ENCODE results near the gene MIR17HG.
A peak's percentile ranks its signal among the peaks of the same experiment; 100 is the strongest.

Gene MIR17HG

DNA sequence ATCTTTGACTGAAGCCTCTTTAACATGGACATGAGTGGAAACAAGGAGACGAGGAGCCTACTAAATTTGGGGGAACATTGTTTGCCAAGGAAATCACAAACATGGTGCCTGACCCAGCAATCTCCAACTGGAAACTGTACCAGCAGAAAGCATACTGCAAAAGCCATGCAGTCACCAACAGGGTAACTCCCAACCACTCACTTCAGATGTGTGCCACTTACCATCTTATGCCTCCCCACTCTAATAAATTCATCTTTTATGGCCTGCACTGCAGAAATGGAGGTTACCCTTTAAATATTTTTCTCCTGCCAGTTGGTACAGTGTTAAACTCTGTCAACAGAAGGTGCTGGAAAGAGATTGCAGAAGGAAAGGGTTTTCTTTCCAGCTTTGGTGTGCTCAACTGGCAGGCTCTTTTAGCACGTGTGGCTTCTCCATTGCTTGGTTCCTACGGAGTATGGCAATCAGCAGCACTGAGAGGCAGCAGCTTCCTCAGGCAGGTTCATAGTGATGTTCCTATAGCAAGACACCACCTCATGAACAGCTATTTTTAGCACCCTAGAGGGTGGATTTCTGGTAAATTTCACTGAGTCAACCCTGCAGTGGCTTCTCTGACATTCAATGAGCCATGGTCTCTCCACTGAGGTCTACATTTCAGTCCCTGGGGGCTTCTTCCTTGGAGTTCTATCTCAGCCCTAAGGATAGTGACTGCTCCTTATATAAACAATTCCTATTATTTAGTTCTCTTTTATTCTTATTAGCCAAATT lies 21.4 kb downstream of the MIR17HG start:
- DNase-seq: peak; percentile 37

GRCh38 chr13:91369441-91369831 lies 21.9 kb downstream of the MIR17HG start:
- peak; percentile 68 for DNase-seq

DNA sequence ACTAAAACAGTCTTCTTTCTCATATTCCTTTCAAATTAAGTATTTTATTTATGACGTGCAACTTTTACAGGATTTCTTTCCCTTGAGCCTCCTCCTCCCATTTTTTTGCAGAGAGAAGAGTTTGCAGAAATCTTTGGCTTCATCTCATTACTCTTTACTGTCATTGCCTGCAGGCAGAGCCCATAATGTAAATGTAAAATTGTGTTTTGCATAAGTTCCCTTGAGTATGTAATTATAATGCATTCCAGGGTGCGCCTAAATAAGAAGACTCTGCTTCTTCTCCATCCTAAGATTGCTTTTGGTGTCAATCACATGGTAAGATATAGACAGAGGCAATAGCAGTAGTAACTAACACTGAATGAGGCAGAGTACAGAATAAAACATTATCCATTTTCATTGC lies 23.0 kb downstream of the MIR17HG start:
- no peak for DNase-seq

DNA sequence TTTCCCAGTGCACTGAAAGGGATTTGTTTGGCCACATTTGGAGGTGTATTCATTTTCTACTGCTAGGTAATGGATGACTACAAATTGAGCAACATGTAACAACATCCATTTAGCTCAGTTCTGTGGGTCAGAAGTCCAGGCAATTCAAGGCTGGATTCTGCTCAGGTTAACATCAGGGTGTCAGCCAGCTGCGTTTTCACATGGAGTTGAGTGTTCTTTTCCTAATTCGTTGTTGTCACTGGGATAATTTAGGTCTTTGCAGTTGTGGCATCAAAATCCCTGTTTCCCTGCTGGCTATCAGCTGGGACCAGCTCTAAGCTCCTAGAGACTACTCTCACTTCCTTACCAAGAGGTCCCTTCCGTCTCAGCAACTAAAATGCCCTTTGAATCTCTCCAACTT lies 25.4 kb downstream of the MIR17HG start:
- DNase-seq: no peak

DNA sequence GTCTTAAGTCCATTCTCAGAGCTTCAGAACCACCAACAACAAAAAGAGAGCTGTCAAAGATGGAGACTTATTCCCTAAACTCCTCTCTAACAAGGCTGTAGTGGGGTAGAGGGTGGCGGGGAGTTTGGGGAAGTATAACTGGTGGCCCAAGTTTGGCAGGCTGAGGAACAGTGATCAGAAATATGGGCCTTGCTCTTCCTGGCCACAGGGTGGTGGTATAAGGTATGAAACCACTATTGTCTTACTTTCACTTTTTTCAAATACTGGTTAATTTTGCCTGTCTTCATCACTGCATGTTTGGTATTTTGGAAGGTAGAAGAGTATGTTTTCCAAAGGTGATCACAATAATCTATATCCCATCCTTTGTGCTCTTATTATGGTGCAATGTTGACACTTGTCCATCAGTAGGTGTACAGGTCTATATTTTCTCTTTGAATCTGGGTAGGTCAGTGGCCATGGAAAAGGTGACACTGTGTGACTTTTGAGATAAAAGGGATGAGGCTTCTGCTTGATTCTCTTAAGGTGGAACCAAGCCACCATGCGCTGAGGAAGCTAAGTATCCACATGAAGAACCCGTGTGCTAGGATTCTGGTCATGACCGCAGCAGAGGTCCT lies 27.7 kb downstream of the MIR17HG start:
- peak; percentile 13 for DNase-seq

GRCh38 chr13:91381371-91381770 lies 33.9 kb downstream of the MIR17HG start:
- DNase-seq: peak; percentile 18

GRCh38 chr13:91383836-91384235 lies 36.3 kb downstream of the MIR17HG start:
- no peak for DNase-seq

GRCh38 chr13:91384896-91385295 lies 37.4 kb downstream of the MIR17HG start:
- DNase-seq: no peak

GRCh38 chr13:91389186-91389585 lies 41.7 kb downstream of the MIR17HG start:
- no peak for DNase-seq

- DNase-seq: no peak
Observed at GRCh38 chr13:91397595-91397994, 50.1 kb downstream of the MIR17HG start.

DNA sequence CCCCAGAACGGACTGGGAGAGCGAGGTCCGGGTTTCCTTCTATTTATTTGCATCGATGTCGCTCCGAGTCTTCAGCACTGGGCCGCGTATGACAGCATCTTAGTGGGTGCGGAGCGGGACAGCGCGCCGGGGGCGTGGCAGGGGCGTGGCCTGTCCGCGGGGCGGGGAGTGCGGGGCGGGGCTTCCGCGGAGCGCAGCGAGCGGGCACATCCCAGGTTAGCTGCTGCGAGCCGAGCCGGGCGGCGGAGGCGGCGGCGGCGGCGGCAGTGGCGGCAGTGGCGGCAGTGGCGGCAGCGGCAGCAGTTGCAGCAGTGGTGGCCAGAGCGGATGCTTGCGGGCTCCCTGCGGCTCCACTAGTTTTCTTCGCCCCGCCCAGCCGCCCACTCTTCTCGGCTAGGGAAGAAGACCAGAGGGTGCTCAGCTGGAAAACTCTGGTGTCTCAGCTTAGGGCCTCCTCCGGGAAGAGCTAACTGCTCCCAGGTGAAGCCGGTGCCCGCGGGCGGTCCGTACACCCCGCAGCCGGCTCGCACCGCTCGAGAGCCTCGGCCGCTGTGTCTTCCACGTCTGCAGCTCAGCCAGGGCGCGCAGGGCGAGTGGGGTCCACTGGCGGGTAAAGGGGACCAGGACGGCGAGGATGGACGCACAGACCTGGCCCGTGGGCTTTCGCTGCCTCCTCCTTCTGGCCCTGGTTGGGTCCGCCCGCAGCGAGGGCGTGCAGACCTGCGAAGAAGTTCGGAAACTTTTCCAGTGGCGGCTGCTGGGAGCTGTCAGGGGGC lies 51.1 kb downstream of the MIR17HG start, which contains the start of gene GPC5:
GPC5 (plus strand) TSS at position 209 of the 776 bp plus-strand sequence.
- DNase-seq: peak; percentile 52

- no peak for DNase-seq
Observed at GRCh38 chr13:91399189-91400062, 51.9 kb downstream of the MIR17HG start.

DNA sequence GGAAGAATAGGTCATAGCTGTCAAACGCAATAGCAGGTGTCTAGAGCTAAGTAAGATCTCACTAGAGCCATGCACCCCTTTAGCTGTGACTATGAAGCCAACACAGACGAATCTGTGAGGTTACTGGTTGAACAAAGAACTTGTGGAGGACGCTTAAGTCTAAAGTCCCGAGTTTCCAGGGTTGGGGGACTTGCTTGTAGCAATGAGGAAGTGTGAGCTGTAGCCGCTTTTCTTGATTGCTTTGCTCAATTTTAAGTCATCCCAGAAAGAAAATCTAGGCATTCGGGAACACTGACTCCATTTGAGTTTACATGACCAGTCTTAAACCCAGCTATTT lies 52.5 kb downstream of the MIR17HG start:
- no peak for DNase-seq

DNA sequence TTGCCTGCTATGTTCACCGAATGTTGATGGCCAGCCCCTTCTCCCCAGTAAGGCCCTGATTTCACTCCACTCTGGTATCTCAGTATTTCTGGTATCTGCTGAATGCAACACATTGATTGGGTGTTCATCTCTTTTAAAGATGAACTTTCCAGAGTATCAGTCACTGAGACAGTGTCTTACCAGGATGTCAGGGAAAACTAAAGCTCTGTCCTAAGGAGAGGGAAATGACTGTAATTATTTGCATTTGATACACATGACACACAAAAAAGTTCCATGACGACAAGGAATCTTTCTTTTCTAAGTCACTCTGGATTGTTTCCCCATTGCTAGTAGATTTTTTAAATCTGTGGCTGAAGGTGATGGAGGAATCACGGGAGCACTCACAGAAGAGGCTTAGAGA lies 53.2 kb downstream of the MIR17HG start:
- DNase-seq: no peak

DNA sequence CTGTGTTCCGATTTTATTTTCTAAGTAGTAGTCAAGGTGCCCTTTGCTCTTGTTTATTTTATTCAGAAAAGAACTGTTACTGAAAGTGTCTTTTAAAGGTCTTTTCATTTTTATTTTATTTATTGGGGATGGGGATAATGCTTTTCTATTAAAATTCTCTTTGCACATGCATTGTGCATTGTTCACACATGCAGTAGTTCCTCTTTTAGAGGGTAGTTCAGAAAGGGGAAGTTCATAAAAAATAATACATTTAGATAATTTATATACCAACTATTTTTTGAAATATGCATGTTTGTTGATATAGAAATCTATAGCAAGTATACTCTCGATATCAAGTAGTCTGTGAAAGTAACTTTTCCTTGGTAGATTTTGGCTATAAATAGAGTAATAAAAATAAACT lies 54.4 kb downstream of the MIR17HG start:
- no peak for DNase-seq
